ENCODE measurements around the gene THAP11. TPM values are rescaled to one million over a fixed set of nuclear protein-coding genes. Genes with fewer than 3 reads are reported as not detected.

Gene THAP11
- total and polyA plus RNA-seq, 10 donors: 19.9 to 80.7 (median 31.9) TPM

- H3K9me3 ChIP-seq: no peaks in the 10 kb centered on the region
- H3K4me3 ChIP-seq: no peak overlapping the region
- H3K27ac ChIP-seq: peak overlapping the region in 1 of 8 donors; percentile 17
- peaks cover 0 to 12% (median 3%) of the 10 kb centered on the region in 6 donors for H3K4me1 ChIP-seq
- peaks cover 0 to 90% (median 77%) of the 10 kb centered on the region in 6 donors for H3K36me3 ChIP-seq
- TF ChIP-seq POLR2AphosphoS5 (IDR thresholded peaks at IDR 0.05) (peak in 1 of 3 donors; percentile 53), POLR2A (IDR thresholded peaks at IDR 0.05) (no peak), CTCF (IDR thresholded peaks at IDR 0.05 in 8 of 11, conservative IDR thresholded peaks at IDR 0.05 in 3 of 11) (peak in 10 of 11 experiments; percentile 82 to 93 (median 90))
- 55 to 76% (median 60%) methylated on average over 8 to 11 of the region's 11 CpGs for WGBS, 5 donors
- no peaks in the 10 kb centered on the region for H3K27me3 ChIP-seq (replicated peaks in 1 of 7)
- peak; percentile 92 for DNase-seq
- intact Hi-C loops (cut with DNase I; ENCODE audit: low total_unique reads): no loop called here
Observed at GRCh38 chr16:67883872-67884261, 41.7 kb downstream of the THAP11 start.

- TF ChIP-seq POLR2AphosphoS5 (IDR thresholded peaks at IDR 0.05) (peak; percentile 13 to 64 (median 33)), POLR2A (IDR thresholded peaks at IDR 0.05) (no peak)
- Histone ChIP-seq H3K27ac (peak within 1 kb of the TSS in 1 of 8 donors; percentile 17), H3K36me3 (peaks cover 0 to 82% (median 69%) of the 10 kb centered on the region in 6 donors)
Observed at GRCh38 chr16:67884684-67885083, 42.6 kb downstream of the THAP11 start, which contains the start of gene NRN1L. Gene NRN1L, plus strand, starts transcription at chr16:67884885. Its CDS starts 19 bp downstream, at chr16:67884904.

GRCh38 chr16:67885545-67885944 is 43.4 kb downstream of the THAP11 start:
- TF ChIP-seq POLR2AphosphoS5 (IDR thresholded peaks at IDR 0.05): peak in 1 of 3 donors; percentile 25
- TF ChIP-seq POLR2A (IDR thresholded peaks at IDR 0.05): no peak
- no peak for TF ChIP-seq CTCF (IDR thresholded peaks at IDR 0.05 in 8 of 11, conservative IDR thresholded peaks at IDR 0.05 in 3 of 11)
- intact Hi-C loops (cut with DNase I; ENCODE audit: low total_unique reads): no loop called here
- H3K27ac ChIP-seq: no peak overlapping the region
- peaks cover 0 to 73% (median 60%) of the 10 kb centered on the region in 6 donors for H3K36me3 ChIP-seq
- DNase-seq: no peak
- no peaks in the 10 kb centered on the region for H3K9me3 ChIP-seq
- H3K4me3 ChIP-seq: no peak overlapping the region
- H3K27me3 ChIP-seq (replicated peaks in 1 of 7): no peaks in the 10 kb centered on the region
- peaks cover 0 to 12% (median 3%) of the 10 kb centered on the region in 6 donors for H3K4me1 ChIP-seq
- WGBS, 5 donors: 89 to 99% (median 94%) methylated on average over 12 of the region's 12 CpGs

More at GRCh38 chr16:67884684-67885083, 42.6 kb downstream of the THAP11 start, which contains the start of gene NRN1L:
- peak; percentile 73 for DNase-seq
- 57 to 84% (median 75%) methylated on average over 9 to 22 of the region's 22 CpGs for WGBS, 5 donors
- no peaks in the 10 kb centered on the region for H3K9me3 ChIP-seq
- no peaks in the 10 kb centered on the region for H3K27me3 ChIP-seq (replicated peaks in 1 of 7)
- H3K4me1 ChIP-seq: peaks cover 0 to 12% (median 3%) of the 10 kb centered on the region in 6 donors
- intact Hi-C loops (cut with DNase I; ENCODE audit: low total_unique reads): no loop called here
- H3K4me3 ChIP-seq: no peak within 1 kb of the TSS

- intact Hi-C loops (cut with DNase I; ENCODE audit: low total_unique reads): no loop called here
- 92 to 97% (median 95%) methylated on average over 9 to 19 of the region's 19 CpGs for WGBS, 5 donors
- no peaks in the 10 kb centered on the region for H3K27me3 ChIP-seq (replicated peaks in 1 of 7)
- no peak overlapping the region for H3K4me3 ChIP-seq
- H3K9me3 ChIP-seq: no peaks in the 10 kb centered on the region
- H3K36me3 ChIP-seq: peaks cover 0 to 69% (median 56%) of the 10 kb centered on the region in 6 donors
- peaks cover 0 to 12% (median 3%) of the 10 kb centered on the region in 6 donors for H3K4me1 ChIP-seq
- no peak for DNase-seq
- no peak for TF ChIP-seq POLR2A (IDR thresholded peaks at IDR 0.05)
- TF ChIP-seq POLR2AphosphoS5 (IDR thresholded peaks at IDR 0.05): peak in 1 of 3 donors; percentile 39
- no peak for TF ChIP-seq CTCF (IDR thresholded peaks at IDR 0.05 in 8 of 11, conservative IDR thresholded peaks at IDR 0.05 in 3 of 11)
- H3K27ac ChIP-seq: no peak overlapping the region
Observed at GRCh38 chr16:67885976-67886375, 43.9 kb downstream of the THAP11 start.

All from spleen (tissue), 11 donors.